ENCODE data around the gene THBD. TPM values are rescaled to one million over a fixed set of nuclear protein-coding genes. Genes with fewer than 3 reads are reported as not detected.
A peak's percentile ranks its signal among the peaks of the same experiment; 100 is the strongest.

Gene THBD
- total and polyA plus RNA-seq, 9 of the 15 experiments (the other 6 are each of a cell fraction or from before 2014, with no cell fraction given), result 0.07 to 0.49 (median 0.33) TPM

DNA sequence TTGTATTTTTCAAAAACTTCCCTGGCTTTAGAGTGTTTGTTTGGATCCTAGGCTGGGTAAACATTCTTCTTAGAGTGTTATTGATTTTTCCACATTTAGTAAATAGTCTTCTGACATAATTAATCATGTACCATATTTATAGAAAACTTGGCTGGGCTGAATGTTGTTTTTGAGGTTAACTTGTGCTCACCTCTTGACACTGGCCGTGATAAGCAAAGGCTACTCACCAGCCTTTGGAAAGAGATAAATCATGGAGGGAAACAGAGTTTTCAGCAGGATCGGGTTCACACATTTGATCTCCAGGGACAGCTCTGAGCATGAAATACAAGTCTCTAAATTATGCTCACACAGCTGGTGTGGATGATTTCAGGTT, 42.9 kb upstream of the THBD start (continued):
- TF ChIP-seq MEF2A (IDR thresholded peaks at IDR 0.05; ENCODE audit: control insufficient read depth, low read depth, low read length), result peak; percentile 34; the same call in 1 of the 2 replicates
- TF ChIP-seq MAFF (IDR thresholded peaks at IDR 0.05; ENCODE audit: low read length), result no peak
- TF ChIP-seq ETV5 (CRISPR knock-in tag; IDR thresholded peaks at IDR 0.05; ENCODE audit: low read depth), result no peak
- TF ChIP-seq DDX20 (tag; IDR thresholded peaks at IDR 0.05; ENCODE audit: low read depth), result no peak
- no peak for TF ChIP-seq ZNF316 (IDR thresholded peaks at IDR 0.05)
- 0 out of 4 replicates have a peak, but pooled peaks of 1 of the 2 experiments have one; percentile 39 for TF ChIP-seq FOXK2 (conservative IDR thresholded peaks at IDR 0.05 in 1 of 2, IDR thresholded peaks at IDR 0.05 in 1 of 2; ENCODE audit: low read depth in 2 of 2)
- peak; percentile 37; the same call in 1 of the 2 replicates for TF ChIP-seq NFIC (IDR thresholded peaks at IDR 0.05)
- 0 out of 2 replicates have a peak, but pooled peaks have one; percentile 53 for TF ChIP-seq MEF2D (tag; conservative IDR thresholded peaks at IDR 0.05; ENCODE audit: low read depth)
- TF ChIP-seq, protein P1, sequence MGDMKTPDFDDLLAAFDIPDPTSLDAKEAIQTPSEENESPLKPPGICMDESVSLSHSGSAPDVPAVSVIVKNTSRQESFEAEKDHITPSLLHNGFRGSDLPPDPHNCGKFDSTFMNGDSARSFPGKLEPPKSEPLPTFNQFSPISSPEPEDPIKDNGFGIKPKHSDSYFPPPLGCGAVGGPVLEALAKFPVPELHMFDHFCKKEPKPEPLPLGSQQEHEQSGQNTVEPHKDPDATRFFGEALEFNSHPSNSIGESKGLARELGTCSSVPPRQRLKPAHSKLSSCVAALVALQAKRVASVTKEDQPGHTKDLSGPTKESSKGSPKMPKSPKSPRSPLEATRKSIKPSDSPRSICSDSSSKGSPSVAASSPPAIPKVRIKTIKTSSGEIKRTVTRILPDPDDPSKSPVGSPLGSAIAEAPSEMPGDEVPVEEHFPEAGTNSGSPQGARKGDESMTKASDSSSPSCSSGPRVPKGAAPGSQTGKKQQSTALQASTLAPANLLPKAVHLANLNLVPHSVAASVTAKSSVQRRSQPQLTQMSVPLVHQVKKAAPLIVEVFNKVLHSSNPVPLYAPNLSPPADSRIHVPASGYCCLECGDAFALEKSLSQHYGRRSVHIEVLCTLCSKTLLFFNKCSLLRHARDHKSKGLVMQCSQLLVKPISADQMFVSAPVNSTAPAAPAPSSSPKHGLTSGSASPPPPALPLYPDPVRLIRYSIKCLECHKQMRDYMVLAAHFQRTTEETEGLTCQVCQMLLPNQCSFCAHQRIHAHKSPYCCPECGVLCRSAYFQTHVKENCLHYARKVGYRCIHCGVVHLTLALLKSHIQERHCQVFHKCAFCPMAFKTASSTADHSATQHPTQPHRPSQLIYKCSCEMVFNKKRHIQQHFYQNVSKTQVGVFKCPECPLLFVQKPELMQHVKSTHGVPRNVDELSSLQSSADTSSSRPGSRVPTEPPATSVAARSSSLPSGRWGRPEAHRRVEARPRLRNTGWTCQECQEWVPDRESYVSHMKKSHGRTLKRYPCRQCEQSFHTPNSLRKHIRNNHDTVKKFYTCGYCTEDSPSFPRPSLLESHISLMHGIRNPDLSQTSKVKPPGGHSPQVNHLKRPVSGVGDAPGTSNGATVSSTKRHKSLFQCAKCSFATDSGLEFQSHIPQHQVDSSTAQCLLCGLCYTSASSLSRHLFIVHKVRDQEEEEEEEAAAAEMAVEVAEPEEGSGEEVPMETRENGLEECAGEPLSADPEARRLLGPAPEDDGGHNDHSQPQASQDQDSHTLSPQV (IDR thresholded peaks at IDR 0.05), result peak; percentile 75; the same call in 1 of the 2 replicates
- TF ChIP-seq MEIS2 (IDR thresholded peaks at IDR 0.05; ENCODE audit: partially characterized antibody), result peak; percentile 87
- TF ChIP-seq HINFP (tag; conservative IDR thresholded peaks at IDR 0.05; ENCODE audit: low read depth), result no peak
